DMS79 treated with DMSO at 0.1 percent for 48 hours (cell line): ENCODE measurements around the gene GNL1.
A peak's percentile ranks its signal among the peaks of the same experiment; 100 is the strongest.

Experiments
- DNase-seq: peaks from one replicate; lab custom pipeline; 2025; lab: John Stamatoyannopoulos, UW

Gene GNL1

GRCh38 chr6:30570263-30570662, 14.0 kb upstream of the GNL1 start:
- no peak for DNase-seq

GRCh38 chr6:30568245-30568644, 12.0 kb upstream of the GNL1 start:
- DNase-seq, result no peak

- no peak for DNase-seq
Observed at GRCh38 chr6:30565772-30566171, 9.5 kb upstream of the GNL1 start.

GRCh38 chr6:30564114-30564513, 7.8 kb upstream of the GNL1 start:
- no peak for DNase-seq

- DNase-seq, result no peak
Observed at GRCh38 chr6:30562470-30563425, 6.5 kb upstream of the GNL1 start.

- no peak for DNase-seq
Observed at GRCh38 chr6:30560930-30561329, 4.6 kb upstream of the GNL1 start.

GRCh38 chr6:30557683-30557981, 1.3 kb upstream of the GNL1 start:
- DNase-seq, result no peak

- peak; percentile 93 for DNase-seq
Observed at GRCh38 chr6:30556906-30557682, 805 bp upstream of the GNL1 start, which contains the start of gene PRR3. PRR3 (plus strand) TSS chr6:30557295; CDS start chr6:30557345, 50 bp downstream.

- no peak for DNase-seq
Observed at GRCh38 chr6:30555816-30556065, 548 bp downstream of the GNL1 start.

- DNase-seq, result peak; percentile 20
Observed at GRCh38 chr6:30554962-30555815, 1.1 kb downstream of the GNL1 start.

GRCh38 chr6:30554404-30554803, 1.9 kb downstream of the GNL1 start:
- no peak for DNase-seq

GRCh38 chr6:30548375-30548774, 7.9 kb downstream of the GNL1 start:
- no peak for DNase-seq

GRCh38 chr6:30547454-30547853, 8.8 kb downstream of the GNL1 start:
- DNase-seq, result no peak

GRCh38 chr6:30544666-30545272, 11.5 kb downstream of the GNL1 start:
- DNase-seq, result peak; percentile 43

- no peak for DNase-seq
Observed at GRCh38 chr6:30543821-30544220, 12.5 kb downstream of the GNL1 start.

GRCh38 chr6:30542915-30543314, 13.4 kb downstream of the GNL1 start:
- DNase-seq, result no peak

GRCh38 chr6:30542404-30542725, 13.9 kb downstream of the GNL1 start:
- no peak for DNase-seq

- peak; percentile 77 for DNase-seq
Observed at GRCh38 chr6:30541515-30542403, 14.5 kb downstream of the GNL1 start.

GRCh38 chr6:30537931-30538330, 18.4 kb downstream of the GNL1 start:
- no peak for DNase-seq

- DNase-seq, result no peak
Observed at GRCh38 chr6:30533460-30534294, 22.6 kb downstream of the GNL1 start.
